ENCODE measurements around the gene NADSYN1.

The NADSYN1 gene

DNA sequence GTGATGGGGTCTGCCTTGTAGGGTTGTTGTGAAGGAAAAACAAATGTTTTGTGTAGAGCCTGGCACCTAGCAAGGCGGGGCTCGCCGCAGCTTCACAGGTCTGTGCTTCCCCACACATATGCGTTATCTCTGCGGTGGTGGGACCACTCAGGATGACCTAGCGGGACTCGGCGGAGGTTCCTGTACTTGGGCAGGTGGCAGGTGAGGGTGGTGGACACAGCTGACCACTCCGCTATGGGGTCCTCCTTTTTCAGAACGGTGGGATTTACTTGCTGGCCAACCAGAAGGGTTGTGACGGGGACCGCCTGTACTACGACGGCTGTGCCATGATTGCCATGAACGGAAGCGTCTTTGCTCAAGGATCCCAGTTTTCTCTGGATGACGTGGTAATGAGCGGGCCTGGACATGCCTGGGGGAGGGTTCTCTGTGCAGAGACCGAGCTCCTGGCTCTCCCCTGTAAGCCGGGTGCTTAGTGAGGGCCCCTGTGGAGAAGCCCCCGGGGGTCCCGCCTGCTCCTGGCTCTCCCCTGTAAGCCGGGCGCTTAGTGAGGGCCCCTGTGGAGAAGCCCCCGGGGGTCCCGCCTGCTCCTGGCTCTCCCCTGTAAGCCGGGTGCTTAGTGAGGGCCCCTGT, 21.3 kb downstream of the NADSYN1 start:
- no peak for DNase-seq (ENCODE audit: low spot score)

DNA sequence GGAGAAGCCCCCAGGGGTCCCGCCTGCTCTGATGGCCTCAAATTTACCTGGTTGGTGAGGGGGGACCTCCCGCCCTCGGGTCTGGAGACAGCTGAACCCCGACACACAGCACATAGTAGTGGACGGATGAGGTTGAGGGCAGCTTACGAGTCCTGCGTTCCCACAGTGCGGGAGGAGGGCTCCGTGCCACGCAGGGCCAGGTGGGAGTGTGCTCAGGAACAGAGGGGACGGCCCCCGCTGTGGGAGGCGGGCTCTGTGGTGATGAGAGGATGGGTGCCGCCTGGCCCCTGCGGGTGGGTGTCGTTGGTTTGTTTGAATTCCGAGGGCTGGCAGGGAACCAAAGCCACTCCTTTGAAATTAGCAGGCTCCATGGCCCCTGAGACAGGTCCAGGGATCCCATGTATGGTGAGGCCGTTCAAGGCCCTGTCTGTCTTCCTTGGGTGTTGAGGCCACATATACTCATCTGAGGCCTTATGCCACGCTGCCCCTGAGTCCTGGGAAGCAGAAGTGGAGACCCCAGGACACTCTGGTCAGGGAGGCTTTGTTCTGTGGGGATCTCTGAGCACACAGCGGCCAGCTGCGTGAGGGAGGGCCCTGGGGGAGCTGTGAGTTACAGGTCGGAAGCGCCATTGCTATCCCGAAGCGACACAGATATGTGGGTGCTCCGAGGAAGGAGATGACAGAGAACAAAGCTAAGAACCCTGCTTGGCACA, 21.9 kb downstream of the NADSYN1 start:
- DNase-seq (ENCODE audit: low spot score) = no peak

- no peak for DNase-seq (ENCODE audit: low spot score)
These were observed 23.0 kb downstream of the NADSYN1 start for GRCh38 chr11:71476031-71476430.

DNA sequence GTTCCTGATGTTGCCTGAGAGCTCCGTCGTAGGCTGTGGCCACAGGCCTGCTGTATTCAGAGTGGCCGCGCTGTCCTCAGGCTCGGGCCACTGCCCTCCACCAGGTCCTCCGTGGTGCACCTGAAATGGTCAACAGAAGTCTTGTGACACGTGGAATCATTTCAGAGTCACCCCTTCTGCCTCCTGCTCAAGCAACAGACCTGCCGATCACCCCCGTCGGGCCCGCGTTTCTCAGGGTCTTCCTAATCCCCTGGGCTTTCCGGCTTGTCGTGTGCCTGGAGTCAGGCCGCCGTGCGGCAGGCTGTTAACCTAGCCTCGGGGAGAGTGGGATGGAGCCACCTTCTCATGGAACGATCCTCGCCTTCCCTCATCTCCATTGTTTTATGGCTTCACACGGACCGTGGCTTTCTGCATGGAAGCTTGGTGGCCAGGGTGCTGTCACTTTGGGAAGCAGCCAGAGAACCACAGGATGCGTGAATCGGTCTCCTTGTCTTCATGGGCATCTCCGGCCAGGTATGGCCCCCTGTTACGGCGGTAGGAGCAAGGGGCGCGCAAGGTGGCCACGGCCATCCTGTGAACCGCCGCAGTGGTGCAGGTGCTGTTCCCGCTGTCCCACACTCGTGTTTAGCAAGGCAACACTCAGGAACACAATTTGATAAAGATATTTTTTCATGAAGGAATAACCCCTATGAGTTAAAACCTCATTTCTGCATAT, 24.1 kb downstream of the NADSYN1 start:
- DNase-seq (ENCODE audit: low spot score) = no peak

DNA sequence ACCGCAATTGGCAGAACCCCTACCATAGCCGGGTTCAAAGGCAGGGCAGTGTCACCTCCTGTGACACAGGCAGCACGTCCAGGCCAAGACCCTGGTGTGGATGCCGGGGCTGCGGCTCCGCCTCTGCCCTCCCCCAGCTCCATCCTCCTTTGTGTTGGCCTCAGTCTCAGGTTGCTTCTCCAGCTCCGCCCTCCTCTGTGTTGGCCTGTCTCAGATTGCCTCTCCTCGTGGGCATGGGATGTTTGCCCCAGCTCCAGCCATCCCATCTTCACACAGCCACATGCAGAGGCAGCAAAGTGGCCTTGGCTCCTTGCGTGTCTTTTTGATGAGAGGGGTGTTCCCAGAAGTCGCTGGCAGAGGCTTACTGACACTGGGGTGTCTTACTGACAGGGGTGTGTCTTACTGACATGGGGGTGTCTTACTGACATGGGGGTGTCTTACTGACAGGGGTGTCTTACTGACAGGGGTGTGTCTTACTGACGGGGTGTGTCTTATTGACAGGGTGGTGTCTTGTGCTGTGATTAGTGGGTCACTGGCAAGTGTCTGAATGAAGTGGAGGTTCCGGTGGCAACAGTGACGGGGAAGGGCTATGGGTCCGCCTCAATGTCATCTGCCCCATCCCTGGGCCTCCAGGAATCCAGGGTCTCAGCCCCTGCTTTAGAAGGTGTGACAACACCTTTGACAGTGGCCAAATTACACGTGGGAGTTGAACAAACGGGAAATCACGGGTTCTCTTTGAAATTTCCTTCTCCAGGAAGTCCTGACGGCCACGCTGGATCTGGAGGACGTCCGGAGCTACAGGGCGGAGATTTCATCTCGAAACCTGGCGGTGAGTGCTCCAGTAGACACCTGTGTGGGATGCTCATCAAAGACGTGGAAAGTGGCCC, 24.9 kb downstream of the NADSYN1 start:
- DNase-seq (ENCODE audit: low spot score) = no peak

- no peak for DNase-seq (ENCODE audit: low spot score)
These were observed 25.5 kb downstream of the NADSYN1 start for GRCh38 chr11:71478528-71478840.

DNA sequence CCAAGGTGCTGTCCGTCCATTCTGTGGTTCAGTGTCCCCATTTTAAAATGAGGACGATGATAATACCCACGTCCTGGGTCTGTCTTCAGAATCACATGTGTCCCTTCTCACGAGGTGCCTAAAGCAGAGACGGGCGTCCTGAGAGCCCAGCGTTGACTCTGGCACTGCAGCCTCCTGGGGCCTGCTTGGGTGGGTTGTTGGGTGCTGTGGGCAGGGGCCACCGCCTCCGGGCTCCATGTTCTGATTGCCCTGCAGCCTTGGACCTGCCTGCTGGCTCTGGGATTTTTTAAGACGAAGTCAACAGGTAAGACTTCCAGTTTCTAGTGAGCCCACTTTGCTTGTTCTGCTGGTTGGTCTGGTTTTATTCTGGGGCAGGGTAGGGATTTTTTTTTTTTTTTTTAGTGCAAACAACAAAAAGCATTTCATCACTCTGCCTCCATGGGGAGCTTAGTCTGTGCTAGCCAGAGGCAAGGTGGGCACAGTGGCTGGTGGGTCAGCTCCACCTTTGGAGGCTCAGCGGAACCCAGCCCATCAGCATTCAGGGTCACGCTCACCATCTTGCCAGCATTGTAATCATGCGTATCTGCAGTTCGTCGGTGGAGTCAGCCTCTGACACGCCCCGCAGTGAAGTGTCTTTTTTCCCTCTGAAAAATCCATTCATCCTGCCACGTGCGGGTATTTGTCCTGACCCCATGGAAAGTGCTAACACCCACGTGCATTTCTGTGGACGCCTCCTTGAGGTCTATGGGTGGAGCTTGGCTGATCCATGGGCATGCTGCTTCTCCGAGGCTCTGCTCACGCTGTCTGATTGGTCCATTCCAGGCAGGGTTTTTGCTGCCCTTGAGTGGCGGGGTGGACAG, 28.3 kb downstream of the NADSYN1 start:
- no peak for DNase-seq (ENCODE audit: low spot score)

GRCh38 chr11:71482216-71482615, 29.2 kb downstream of the NADSYN1 start:
- DNase-seq (ENCODE audit: low spot score) = no peak

DNA sequence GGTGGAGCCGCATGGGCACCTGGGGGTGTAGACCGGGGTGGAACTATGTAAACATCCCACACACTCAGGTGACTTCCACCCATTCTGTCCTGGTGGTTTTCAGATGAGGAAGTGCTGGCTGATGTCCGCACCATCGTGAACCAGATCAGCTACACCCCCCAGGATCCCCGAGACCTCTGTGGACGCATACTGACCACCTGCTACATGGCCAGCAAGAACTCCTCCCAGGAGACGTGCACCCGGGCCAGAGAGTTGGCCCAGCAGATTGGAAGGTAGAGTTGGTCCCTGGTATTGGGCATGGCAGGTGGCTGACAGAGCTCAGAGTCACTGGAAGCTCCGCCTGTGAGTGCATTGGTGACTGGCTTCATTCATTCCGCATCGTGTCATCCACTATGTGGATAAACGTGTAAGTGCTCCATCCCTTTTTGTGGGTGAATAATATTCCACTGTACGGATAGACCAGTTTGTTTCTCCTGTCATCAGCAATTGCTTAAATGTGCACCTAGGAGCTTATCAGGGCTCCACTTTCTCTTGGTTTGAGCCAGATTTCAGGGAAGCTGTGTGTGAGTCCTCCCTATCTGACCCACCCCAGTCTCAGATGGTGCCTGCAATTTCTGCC, 29.9 kb downstream of the NADSYN1 start:
- DNase-seq (ENCODE audit: low spot score) = no peak

DNA sequence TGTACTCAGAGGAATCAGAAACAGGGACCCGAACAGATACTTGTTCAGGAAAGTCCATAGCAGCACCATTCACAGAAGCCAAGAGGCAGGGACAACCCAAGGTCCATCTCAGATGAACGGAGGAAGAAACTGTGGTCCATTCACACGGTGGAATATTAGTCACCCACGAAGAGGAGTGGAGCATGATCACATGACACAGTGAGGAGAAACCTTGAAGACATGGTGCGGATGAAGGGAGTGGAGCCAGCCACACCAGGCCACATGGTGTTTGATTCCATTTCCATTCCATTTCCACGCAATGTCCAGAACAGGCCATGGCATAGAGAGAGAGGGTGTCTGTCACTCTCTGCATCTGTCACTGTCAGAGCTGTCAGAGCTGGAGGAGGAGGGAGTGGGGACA, 30.7 kb downstream of the NADSYN1 start:
- DNase-seq (ENCODE audit: low spot score) = no peak

DNA sequence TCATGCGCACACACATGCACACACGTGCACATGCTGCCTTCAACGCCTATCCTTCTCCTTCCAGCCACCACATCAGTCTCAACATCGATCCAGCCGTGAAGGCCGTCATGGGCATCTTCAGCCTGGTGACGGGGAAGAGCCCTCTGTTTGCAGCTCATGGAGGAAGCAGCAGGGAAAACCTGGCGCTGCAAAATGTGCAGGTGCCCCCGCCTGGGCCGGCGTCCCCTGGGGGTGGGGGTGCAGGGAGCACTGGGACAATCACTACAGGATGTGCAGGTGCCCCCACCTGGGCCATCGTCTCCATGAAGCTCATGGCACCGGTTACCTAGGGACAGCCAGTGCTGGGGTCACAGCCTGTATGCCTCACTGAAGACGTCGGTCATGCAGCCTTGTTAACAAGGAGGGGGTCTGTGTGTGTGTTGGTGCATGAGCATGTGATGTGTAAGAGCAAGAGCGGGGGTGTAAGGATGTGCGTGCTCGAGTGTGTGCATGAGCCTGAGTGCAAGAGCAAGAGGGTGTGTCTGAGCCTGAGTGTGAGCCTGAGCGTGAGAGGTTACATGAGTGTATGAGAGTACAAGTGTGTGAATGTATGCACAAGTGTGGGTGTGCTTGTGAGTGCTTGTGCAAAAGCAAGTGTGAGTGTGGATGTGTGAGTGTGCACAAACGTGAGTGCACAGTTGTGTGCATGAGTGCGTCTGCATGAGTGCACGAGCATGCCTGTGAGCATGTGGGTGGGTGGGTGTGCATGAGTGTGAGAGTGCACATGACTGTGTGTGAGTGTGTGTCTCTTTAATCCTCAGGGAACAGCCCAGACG, 31.5 kb downstream of the NADSYN1 start:
- DNase-seq (ENCODE audit: low spot score) = no peak

GRCh38 chr11:71485063-71485399, 32.0 kb downstream of the NADSYN1 start:
- DNase-seq (ENCODE audit: low spot score) = no peak

DNA sequence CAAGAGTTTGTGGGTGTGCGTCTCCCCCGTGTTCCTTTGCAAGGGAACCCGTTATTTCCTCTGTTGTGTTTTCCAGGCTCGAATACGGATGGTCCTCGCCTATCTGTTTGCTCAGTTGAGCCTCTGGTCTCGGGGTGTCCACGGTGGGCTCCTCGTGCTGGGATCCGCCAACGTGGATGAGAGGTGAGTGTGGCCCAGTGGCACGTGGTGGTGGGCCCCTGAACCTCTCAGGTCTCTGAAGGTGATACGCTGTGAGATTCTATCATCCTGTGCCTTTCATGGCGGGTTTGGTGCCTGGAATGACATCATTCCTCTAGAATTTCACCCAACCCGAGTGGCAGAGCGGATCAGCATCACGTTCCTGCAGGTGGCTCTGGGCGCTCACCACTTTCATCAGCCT, 32.5 kb downstream of the NADSYN1 start:
- no peak for DNase-seq (ENCODE audit: low spot score)

- no peak for DNase-seq (ENCODE audit: low spot score)
These were observed 33.3 kb downstream of the NADSYN1 start for GRCh38 chr11:71486320-71486719.

DNA sequence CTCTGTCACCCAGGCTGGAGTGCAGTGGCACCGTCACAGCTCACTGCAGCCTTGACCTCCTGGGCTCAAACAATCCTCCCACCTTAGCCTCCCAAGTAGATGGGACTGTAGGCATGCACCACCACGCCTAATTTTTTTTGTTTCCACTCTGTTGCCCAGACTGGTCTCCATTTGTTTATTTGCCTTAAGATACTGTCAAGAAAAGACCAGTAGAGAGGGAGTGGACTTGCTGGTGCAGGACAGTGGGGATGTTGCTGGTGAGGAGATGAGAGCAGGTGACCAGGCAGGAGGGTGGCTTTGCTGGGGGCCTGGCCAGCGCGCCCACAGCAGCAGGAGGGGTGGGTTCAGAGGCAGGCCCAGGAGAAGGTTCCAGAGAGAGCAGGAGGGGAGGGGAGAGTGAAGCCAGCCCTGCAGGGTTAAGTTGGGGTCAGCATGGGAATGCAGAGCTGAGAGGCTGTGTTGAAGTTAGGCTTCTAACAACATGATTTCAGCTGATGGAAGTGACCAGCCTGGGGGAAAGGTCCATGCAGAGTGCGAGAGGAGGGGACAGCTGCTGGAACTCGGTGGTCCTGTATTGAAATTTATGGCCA, 35.8 kb downstream of the NADSYN1 start:
- no peak for DNase-seq (ENCODE audit: low spot score)

GRCh38 chr11:71489311-71490043, 36.5 kb downstream of the NADSYN1 start:
- no peak for DNase-seq (ENCODE audit: low spot score)

GRCh38 chr11:71490044-71490730, 37.2 kb downstream of the NADSYN1 start:
- DNase-seq (ENCODE audit: low spot score) = no peak

GRCh38 chr11:71490731-71491390, 37.9 kb downstream of the NADSYN1 start:
- no peak for DNase-seq (ENCODE audit: low spot score)
